ENCODE measurements around the gene TMA7.

DNA sequence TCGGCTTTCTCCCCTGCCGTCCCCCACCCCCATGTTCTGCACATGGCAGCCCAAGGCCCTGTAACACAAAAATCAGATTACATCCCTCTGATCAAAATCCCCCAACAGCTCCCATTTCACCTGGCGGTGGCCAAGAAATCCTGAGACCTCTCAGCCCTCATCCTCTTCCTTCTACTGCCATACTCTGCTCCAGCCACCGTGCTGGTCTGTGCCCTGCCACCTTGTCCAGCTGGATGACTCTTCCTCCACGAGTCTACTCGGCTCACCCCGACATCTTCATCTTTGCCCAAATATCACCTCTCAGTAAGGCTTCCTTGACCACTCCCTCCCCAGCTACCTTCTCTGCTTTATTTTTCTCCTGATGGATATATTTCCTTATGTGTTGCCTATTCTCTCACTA lies 3.2 kb upstream of the TMA7 start:
- TF ChIP-seq POLR2AphosphoS5 (IDR thresholded peaks at IDR 0.05; ENCODE audit: low read depth, low read length) (no peak), TAF1 (IDR thresholded peaks at IDR 0.05; ENCODE audit: borderline replicate concordance, insufficient read depth, low read length) (no peak), SIN3A (IDR thresholded peaks at IDR 0.05; ENCODE audit: borderline replicate concordance, insufficient read depth, low read length) (no peak), FOXP2 (optimal IDR thresholded peaks at IDR 0.05; ENCODE audit: borderline replicate concordance, extremely low read depth, extremely low read length, insufficient read depth) (no peak)
- TF ChIP-seq, protein P1, sequence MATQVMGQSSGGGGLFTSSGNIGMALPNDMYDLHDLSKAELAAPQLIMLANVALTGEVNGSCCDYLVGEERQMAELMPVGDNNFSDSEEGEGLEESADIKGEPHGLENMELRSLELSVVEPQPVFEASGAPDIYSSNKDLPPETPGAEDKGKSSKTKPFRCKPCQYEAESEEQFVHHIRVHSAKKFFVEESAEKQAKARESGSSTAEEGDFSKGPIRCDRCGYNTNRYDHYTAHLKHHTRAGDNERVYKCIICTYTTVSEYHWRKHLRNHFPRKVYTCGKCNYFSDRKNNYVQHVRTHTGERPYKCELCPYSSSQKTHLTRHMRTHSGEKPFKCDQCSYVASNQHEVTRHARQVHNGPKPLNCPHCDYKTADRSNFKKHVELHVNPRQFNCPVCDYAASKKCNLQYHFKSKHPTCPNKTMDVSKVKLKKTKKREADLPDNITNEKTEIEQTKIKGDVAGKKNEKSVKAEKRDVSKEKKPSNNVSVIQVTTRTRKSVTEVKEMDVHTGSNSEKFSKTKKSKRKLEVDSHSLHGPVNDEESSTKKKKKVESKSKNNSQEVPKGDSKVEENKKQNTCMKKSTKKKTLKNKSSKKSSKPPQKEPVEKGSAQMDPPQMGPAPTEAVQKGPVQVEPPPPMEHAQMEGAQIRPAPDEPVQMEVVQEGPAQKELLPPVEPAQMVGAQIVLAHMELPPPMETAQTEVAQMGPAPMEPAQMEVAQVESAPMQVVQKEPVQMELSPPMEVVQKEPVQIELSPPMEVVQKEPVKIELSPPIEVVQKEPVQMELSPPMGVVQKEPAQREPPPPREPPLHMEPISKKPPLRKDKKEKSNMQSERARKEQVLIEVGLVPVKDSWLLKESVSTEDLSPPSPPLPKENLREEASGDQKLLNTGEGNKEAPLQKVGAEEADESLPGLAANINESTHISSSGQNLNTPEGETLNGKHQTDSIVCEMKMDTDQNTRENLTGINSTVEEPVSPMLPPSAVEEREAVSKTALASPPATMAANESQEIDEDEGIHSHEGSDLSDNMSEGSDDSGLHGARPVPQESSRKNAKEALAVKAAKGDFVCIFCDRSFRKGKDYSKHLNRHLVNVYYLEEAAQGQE (IDR thresholded peaks at IDR 0.05; ENCODE audit: insufficient read depth in 1 of 2, low read depth in 2 of 2, low read length in 2 of 2) = no peak

Data from PFSK-1 (cell line).